ENCODE measurements around the gene BAIAP3.
A peak's percentile ranks its signal among the peaks of the same experiment; 100 is the strongest.

Gene BAIAP3

DNA sequence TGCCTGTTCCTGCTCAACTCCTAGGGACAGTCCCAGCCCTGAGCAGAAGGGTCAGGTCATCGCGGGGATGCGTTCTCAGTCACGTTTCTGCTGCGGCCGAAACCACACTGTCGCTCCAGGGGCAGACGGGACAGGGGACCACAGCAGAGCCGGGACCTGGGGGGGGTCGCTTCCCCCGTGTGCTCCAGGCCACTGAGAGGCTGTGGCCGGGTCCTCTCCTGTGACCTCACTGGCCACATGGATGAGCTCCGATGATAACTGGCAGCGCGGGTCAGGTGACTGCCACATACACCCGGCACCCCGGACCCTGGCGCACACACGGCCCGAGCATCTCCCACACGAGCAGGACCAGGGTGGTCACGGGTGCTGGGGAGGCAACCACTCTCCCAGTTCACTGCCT, 31.1 kb downstream of the BAIAP3 start:
- DNase-seq (ENCODE audit: low read depth, low spot score): no peak

GRCh38 chr16:1366060-1366711, 32.7 kb downstream of the BAIAP3 start:
- no peak for DNase-seq (ENCODE audit: low read depth, low spot score)

DNA sequence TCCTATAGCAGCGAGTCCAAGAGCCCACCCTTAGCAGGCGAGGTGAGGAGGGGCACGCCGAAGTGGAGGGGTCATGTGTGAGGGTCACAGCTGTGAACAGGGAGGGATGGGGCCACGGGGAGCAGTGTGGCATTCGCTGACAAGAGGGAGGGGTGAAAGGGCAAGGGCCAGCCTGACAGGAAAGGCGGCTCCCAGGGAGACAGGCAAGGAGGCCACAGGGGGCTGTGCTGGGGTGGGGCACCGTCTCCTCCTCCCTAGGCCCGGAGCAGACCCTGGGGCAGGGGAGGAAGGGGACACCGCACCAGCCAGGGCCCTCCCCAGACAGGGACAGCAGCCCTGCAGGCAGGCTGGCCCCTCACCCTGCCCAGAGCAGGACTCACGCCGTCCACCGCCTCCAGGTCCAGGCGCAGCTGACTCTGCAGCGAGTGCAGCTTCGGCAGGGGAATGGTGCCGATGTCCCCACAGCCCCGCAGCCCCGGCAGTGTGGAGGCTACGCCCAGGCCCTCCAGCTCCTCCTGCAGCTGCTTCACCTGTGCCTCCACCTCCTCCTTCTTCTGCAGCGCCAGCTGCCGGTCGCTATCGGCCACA, 33.4 kb downstream of the BAIAP3 start:
- no peak for DNase-seq (ENCODE audit: low read depth, low spot score)

DNA sequence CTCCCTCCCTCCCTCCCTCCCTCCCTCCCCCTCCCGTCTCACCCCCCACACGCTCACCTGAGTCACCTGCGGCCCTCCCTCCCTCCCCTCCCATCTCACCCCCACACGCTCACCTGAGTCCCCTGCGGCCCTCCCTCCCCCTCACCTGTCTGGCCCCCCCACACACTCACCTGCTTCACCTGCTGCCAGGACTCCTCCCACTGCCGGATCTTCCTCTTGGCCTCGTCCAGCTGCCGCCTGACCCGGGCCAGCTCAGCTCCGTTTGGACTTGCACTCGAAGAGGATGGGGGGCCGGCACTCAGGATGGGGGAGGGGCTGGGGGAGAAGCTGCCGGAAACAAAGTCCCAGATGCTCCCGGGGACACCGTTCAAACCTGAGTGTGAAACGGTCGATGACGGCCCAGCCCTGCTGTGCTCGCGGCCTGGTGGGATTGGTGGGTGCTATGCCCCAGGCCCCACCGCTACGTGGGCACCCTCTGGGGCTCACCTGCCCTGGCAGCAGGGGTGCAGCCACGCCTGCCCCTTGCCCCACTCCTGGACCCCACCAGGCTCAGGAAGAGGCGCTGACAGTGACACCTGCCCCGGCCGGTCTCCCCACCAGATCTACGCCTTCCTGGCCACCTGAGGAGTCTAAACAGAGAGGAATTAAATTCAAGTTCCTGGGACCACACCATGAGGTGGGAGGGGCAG, 34.2 kb downstream of the BAIAP3 start:
- DNase-seq (ENCODE audit: low read depth, low spot score): no peak

GRCh38 chr16:1371054-1371978, 37.9 kb downstream of the BAIAP3 start:
- no peak for DNase-seq (ENCODE audit: low read depth, low spot score)

DNA sequence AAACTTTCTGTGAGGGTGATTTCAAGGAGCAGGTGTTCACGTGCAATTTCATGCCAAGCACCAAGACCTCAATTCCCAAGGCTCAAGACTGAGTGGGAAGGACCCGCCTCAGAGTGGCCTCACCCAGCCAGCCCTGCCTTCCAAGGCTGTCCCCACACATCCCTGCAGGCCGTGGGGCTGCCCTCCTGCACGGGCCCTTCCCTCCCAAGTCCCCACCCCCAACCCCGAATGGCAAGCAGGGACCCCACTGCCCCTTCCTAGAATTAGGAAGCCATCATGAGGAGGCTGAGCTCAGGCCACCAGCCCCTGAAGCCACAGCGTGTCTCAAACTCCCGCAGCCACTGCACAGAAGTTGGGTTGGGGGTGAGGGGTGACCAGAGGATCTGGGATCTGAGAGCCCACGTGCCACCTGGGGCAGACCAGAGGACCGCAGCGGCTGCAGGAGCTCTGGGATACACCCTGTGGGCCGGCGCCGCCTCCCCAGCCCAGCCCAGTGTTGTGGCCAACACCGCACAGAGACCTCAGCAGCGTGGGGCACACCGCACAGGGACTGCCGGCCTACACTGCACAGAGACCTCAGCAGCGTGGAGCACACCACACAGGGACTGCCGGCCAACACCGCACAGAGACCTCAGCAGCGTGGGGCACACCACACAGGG, 39.0 kb downstream of the BAIAP3 start:
- no peak for DNase-seq (ENCODE audit: low read depth, low spot score)

DNA sequence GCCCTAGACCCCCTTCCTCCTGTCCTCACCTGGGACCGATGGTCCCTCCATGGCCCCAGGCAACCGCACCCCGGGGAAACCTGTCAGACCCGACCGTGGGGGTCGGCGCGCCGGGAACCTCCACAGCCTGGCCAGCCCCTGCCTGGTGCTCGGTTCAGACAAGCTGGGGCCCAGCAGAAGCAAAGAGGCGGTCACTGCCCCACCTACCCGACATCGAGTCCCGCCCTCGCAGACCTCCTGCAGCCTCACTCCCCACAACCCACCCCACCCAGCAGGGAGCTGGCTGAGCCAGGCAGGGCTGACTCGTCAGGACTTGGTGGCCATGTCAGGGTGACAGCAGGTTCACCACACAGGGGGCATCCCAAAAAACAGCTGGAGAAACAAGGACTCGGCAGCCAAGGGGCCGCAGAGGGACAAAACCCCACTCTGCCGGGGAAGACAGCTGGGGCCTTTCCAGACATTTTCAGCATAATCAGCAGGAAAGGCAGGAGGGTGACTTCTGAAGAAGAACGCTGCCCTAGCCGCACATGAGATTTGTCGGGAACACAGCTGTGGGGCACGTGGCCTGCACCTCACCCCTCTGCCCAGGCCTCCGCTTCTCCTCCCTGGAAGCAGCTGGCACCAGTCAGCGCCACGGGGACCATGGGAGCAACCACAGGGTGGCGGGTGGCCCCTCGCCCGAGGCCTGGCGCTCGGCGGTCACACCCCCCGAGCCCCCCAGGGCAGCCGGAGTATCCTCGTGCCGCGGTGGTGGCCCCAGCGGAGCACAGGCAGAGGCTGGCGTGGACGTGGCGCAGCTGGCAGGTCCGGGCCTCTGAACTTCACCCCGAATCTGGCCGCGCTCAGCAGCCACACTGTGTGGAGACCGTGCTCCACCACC, 41.2 kb downstream of the BAIAP3 start:
- DNase-seq (ENCODE audit: low read depth, low spot score): no peak

- DNase-seq (ENCODE audit: low read depth, low spot score): no peak
Measured at GRCh38 chr16:1375298-1375640, 41.8 kb downstream of the BAIAP3 start.

- DNase-seq (ENCODE audit: low read depth, low spot score): no peak
Measured at GRCh38 chr16:1375741-1376410, 42.4 kb downstream of the BAIAP3 start.

GRCh38 chr16:1377406-1378010, 44.1 kb downstream of the BAIAP3 start:
- no peak for DNase-seq (ENCODE audit: low read depth, low spot score)

DNA sequence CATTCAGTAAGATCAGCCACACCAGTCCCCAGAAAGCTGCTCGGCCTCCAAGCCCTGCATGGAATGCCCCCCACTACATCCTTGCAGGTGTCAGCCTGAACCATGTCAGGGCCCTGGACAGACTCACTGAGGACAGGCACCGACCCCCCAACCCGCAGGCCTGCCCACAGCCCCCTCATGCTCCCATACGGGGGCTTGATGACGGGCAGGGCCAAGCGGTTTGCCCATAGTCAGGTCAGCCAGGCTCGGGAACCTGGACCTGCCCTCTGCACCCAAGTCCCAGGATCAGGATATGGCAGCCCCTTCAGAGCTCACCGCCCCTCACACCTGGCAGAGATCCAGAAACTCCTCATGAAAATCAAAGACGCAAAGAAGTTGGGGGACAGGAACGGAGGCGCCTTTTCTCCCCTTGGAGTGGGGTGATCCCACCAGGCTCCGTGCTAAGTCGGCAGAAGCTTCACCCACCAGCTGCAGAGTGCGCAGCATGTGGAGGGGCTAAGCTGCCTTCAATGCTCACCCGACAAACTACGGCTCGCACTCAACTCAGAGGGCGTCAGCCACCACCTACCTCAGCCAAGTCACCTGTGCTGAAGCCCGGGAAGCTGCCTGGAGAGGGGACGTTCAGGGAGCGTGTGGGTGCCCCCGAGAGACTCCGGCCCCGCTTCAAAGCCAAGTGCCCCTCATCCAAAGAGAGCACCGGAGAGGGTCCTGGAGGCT, 44.8 kb downstream of the BAIAP3 start:
- peak; percentile 23 for DNase-seq (ENCODE audit: low read depth, low spot score)

DNA sequence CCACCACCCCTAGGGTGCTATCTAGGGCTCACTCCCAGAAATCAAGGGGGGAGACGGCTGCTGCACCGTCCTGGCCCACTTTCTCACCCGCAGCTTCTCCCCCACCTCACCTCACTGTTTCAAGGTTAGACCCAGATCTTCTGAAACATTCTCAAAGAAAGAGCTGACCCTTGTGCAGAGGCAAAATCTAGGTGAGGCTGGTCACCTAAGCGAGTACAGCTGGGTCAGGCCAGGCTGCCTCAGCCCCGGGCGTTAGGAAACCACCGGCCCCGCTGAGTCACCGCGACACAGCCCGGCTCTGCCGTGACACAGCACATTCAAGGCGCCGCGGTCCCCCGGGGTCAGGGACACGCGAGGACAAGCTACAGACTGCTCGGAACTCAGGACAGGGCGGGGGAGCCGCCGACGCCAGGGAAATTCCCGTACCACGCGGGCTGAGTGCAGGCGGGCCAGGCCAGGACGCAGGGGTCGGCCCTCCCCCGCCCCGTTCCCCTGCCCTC, 45.4 kb downstream of the BAIAP3 start:
- DNase-seq (ENCODE audit: low read depth, low spot score): peak; percentile 78

GRCh38 chr16:1379304-1380076, 46.0 kb downstream of the BAIAP3 start:
- DNase-seq (ENCODE audit: low read depth, low spot score): peak; percentile 73

GRCh38 chr16:1380195-1380594, 46.8 kb downstream of the BAIAP3 start:
- no peak for DNase-seq (ENCODE audit: low read depth, low spot score)

DNA sequence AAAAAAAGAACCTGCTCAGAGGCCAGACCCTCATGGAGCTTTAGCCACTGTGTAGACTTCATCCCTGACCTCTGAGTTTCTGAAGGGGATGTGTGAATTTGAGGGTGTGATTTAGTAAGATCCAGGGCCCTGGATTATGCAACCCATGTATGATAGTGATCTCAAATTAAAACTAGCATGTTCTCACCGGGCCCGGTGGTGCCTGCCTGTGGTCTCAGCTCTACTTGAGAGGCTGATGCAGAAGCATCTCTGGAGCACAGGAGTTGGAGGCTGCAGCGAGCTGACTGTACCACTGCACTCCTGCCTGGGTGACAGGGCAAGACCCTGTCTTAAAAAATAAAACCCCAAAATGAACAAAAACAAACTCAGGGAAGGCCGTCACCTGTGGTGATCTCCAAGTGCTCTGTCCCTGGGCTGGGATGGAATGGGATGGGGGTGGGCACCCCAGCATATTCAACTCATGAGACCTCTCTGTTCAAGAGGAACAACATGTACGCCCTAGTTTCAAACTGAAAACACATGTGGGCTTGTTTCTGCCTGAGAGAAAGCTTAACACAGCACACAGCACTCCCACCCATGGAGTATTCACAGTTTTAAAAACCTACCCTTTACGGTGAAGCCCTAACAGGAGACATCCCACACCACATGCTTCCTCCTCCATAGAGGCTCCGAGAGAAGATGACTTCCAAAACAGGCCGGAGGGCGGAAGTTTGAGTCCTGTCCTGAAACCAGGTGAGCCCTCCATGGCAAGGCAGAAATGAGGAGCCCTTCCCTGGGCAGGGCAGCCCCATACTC, 48.4 kb downstream of the BAIAP3 start:
- no peak for DNase-seq (ENCODE audit: low read depth, low spot score)

DNA sequence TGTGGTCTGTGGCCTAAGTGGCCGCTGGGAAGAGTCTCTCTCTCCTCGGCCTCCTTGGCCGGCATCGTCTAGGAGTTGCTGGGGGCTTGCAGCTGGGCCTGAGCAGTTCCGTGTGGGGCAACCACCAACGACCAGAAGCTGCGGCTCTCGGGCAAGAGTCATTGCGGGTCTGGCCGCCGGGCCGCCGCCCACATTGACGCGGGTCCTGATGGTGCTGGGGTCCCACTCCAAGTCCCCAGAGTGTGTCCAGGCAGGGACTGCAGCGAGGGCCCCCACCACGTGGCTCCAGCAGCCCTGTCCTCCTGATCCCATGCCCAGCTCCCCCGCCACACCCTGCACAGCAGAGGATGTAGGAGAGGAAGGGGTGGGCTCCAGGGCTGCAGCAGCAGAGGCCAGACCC, 50.1 kb downstream of the BAIAP3 start:
- no peak for DNase-seq (ENCODE audit: low read depth, low spot score)

DNA sequence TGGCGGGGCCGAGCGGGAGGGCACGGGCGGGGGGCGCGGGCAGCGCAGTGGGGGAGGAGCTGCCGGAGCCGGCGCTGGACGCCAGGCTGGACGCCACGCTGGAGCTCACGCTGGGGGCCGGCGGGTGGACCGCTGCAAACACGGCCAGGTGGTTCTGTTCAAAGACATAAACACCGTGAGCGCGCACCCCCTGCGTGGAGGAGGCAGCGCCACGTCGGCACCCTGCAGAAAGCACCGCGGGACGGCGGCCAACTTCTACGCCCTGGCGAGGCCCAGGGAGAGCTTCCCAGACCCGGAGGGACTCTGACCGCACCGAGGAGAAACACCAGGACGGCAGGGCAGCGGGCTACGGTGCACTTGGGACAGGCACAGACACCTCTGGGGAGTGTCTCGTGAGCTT, 51.8 kb downstream of the BAIAP3 start:
- DNase-seq (ENCODE audit: low read depth, low spot score): no peak
